ENCODE results near the gene ATPAF1.

- TF ChIP-seq POLR2AphosphoS5 (IDR thresholded peaks at IDR 0.05) (no peak), CTCF (IDR thresholded peaks at IDR 0.05) (no peak)
Measured at GRCh38 chr1:46596036-46596435, 72.1 kb downstream of the ATPAF1 start.
